Liver (tissue), 3 donors: ENCODE results near the gene IL9.

Experiments
- FOXA1 ChIP-seq: IDR thresholded peaks from 2 replicates; pipeline ENCODE4 v1.6.1; 2016; ENCODE audit warnings: antibody characterized with exemption
- MAX ChIP-seq: IDR thresholded peaks from 2 replicates; pipeline ENCODE4 v1.6.1; 2016; ENCODE audit warnings: antibody characterized with exemption
- SP1 ChIP-seq: IDR thresholded peaks from 2 replicates; pipeline ENCODE4 v1.6.1; 2018; ENCODE audit warnings: antibody characterized with exemption, mild to moderate bottlenecking
- TAF1 ChIP-seq: conservative IDR thresholded peaks from 2 replicates; pipeline ENCODE4 v1.6.1; 2016; ENCODE audit warnings: antibody characterized with exemption, mild to moderate bottlenecking
- TF ChIP-seq, protein P1 (sequence below): fragments of 150-350 bp; IDR thresholded peaks from 2 replicates; pipeline ENCODE4 v1.5.1; 2017; ENCODE audit warnings: improper control_type of control experiment, low read depth, low read length; ENCODE audit not compliant: missing input control
- TF ChIP-seq, protein P2 (sequence below): IDR thresholded peaks from 2 replicates; pipeline ENCODE4 v1.6.1; 2016; ENCODE audit warnings: antibody characterized with exemption, mild to moderate bottlenecking
- donor health status: healthy.
- donor health status: healthy.

GRCh38 chr5:135898651-135899050 is 3.0 kb upstream of the IL9 start:
- TF ChIP-seq SP1 = no peak
- TF ChIP-seq, protein P1, sequence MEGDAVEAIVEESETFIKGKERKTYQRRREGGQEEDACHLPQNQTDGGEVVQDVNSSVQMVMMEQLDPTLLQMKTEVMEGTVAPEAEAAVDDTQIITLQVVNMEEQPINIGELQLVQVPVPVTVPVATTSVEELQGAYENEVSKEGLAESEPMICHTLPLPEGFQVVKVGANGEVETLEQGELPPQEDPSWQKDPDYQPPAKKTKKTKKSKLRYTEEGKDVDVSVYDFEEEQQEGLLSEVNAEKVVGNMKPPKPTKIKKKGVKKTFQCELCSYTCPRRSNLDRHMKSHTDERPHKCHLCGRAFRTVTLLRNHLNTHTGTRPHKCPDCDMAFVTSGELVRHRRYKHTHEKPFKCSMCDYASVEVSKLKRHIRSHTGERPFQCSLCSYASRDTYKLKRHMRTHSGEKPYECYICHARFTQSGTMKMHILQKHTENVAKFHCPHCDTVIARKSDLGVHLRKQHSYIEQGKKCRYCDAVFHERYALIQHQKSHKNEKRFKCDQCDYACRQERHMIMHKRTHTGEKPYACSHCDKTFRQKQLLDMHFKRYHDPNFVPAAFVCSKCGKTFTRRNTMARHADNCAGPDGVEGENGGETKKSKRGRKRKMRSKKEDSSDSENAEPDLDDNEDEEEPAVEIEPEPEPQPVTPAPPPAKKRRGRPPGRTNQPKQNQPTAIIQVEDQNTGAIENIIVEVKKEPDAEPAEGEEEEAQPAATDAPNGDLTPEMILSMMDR = no peak
- no peak for TF ChIP-seq FOXA1
- no peak for TF ChIP-seq MAX
- TF ChIP-seq, protein P2, sequence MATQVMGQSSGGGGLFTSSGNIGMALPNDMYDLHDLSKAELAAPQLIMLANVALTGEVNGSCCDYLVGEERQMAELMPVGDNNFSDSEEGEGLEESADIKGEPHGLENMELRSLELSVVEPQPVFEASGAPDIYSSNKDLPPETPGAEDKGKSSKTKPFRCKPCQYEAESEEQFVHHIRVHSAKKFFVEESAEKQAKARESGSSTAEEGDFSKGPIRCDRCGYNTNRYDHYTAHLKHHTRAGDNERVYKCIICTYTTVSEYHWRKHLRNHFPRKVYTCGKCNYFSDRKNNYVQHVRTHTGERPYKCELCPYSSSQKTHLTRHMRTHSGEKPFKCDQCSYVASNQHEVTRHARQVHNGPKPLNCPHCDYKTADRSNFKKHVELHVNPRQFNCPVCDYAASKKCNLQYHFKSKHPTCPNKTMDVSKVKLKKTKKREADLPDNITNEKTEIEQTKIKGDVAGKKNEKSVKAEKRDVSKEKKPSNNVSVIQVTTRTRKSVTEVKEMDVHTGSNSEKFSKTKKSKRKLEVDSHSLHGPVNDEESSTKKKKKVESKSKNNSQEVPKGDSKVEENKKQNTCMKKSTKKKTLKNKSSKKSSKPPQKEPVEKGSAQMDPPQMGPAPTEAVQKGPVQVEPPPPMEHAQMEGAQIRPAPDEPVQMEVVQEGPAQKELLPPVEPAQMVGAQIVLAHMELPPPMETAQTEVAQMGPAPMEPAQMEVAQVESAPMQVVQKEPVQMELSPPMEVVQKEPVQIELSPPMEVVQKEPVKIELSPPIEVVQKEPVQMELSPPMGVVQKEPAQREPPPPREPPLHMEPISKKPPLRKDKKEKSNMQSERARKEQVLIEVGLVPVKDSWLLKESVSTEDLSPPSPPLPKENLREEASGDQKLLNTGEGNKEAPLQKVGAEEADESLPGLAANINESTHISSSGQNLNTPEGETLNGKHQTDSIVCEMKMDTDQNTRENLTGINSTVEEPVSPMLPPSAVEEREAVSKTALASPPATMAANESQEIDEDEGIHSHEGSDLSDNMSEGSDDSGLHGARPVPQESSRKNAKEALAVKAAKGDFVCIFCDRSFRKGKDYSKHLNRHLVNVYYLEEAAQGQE = no peak
- no peak for TF ChIP-seq TAF1
